ENCODE measurements around the gene SIM2.

SIM2 gene

DNA sequence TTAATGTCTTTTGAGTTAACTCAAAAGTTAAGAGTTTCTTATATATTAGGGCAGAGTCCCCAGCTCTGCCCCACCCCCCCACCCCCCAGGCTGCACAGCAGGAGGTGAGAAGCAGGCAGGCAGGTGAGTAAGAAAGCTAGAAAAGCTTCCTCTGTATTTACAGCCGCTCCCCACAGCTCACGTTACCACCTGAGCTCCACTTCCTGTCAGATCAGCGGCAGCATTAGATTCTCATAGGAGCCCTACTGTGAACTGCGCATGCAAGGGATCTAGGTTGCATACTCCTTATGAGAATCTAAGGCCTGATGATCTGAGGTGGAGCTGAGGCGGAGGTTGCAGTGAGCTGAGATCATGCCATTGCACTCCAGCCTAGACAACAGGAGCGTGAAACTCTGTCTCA lies 81.9 kb downstream of the SIM2 start:
- no peaks in the 10 kb centered on the region for H3K27me3 ChIP-seq (ENCODE audit: low read depth, low read length)
- no peaks in the 10 kb centered on the region for H3K9me3 ChIP-seq (ENCODE audit: control insufficient read depth in 1 of 2, low read length in 2 of 2)
- H3K4me1 ChIP-seq (ENCODE audit: control insufficient read depth in 1 of 2, insufficient read depth in 2 of 2, low read length in 2 of 2): no peaks in the 10 kb centered on the region
- no peak overlapping the region for H3K4me3 ChIP-seq (ENCODE audit: low read depth in 1 of 2, low read length in 2 of 2)
- no peaks in the 10 kb centered on the region for H3K36me3 ChIP-seq (ENCODE audit: control insufficient read depth in 1 of 2, insufficient read depth in 2 of 2, low read length in 2 of 2)
- H3K27ac ChIP-seq (ENCODE audit: low read length): no peak overlapping the region

- Histone ChIP-seq H3K4me3 (ENCODE audit: low read depth in 1 of 2, low read length in 2 of 2) (no peak overlapping the region), H3K4me1 (ENCODE audit: control insufficient read depth in 1 of 2, insufficient read depth in 2 of 2, low read length in 2 of 2) (no peaks in the 10 kb centered on the region), H3K27ac (ENCODE audit: low read length) (no peak overlapping the region), H3K9me3 (ENCODE audit: control insufficient read depth in 1 of 2, low read length in 2 of 2) (no peaks in the 10 kb centered on the region), H3K27me3 (ENCODE audit: low read depth, low read length) (no peaks in the 10 kb centered on the region), H3K36me3 (ENCODE audit: control insufficient read depth in 1 of 2, insufficient read depth in 2 of 2, low read length in 2 of 2) (no peaks in the 10 kb centered on the region)
These were observed 84.9 kb downstream of the SIM2 start for GRCh38 chr21:36783612-36784374.

DNA sequence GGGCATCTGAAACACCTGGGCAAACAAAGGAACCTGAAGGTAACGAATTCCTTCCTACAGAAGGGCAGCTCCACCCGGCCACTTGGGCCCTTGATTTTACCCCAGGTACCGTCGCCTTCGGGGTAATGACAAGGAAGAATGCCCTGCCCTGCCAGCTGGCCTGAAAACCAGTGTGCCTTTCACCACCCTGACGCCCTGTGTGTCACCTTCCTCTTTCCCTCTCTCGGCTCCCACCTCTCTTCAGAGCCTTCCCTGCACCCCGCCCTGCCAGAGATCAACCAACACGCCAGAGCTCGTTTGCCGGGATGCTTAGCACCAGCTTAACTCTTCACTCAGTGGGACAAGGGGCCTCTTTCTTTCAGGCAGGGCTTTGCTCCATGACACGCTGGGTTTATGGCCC lies 86.0 kb downstream of the SIM2 start:
- H3K27ac ChIP-seq (ENCODE audit: low read length): no peak overlapping the region
- H3K27me3 ChIP-seq (ENCODE audit: low read depth, low read length): no peaks in the 10 kb centered on the region
- no peaks in the 10 kb centered on the region for H3K4me1 ChIP-seq (ENCODE audit: control insufficient read depth in 1 of 2, insufficient read depth in 2 of 2, low read length in 2 of 2)
- H3K4me3 ChIP-seq (ENCODE audit: low read depth in 1 of 2, low read length in 2 of 2): no peak overlapping the region
- H3K36me3 ChIP-seq (ENCODE audit: control insufficient read depth in 1 of 2, insufficient read depth in 2 of 2, low read length in 2 of 2): no peaks in the 10 kb centered on the region
- no peaks in the 10 kb centered on the region for H3K9me3 ChIP-seq (ENCODE audit: control insufficient read depth in 1 of 2, low read length in 2 of 2)

DNA sequence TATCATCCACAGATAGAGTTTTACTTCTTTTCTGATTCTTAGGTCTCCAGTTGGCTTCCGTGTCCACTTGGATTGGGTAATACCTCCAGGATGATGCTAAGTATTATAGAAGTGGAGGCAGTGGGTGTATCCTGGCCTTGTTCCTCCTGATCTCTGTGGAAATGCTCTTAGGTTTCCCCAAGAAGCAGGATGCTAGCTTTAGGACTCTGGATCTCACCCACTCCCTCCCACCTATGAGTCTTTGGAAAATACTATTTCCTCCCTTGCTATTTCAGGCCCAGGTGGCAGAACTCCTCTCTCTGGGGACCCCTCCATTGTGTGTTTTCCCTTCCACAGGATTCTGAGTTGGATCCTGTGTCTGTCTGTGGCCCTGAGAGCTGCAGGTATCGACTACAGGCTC lies 86.7 kb downstream of the SIM2 start:
- Histone ChIP-seq H3K27ac (ENCODE audit: low read length) (no peak overlapping the region), H3K4me3 (ENCODE audit: low read depth in 1 of 2, low read length in 2 of 2) (no peak overlapping the region), H3K27me3 (ENCODE audit: low read depth, low read length) (no peaks in the 10 kb centered on the region), H3K4me1 (ENCODE audit: control insufficient read depth in 1 of 2, insufficient read depth in 2 of 2, low read length in 2 of 2) (no peaks in the 10 kb centered on the region), H3K36me3 (ENCODE audit: control insufficient read depth in 1 of 2, insufficient read depth in 2 of 2, low read length in 2 of 2) (no peaks in the 10 kb centered on the region), H3K9me3 (ENCODE audit: control insufficient read depth in 1 of 2, low read length in 2 of 2) (no peaks in the 10 kb centered on the region)

DNA sequence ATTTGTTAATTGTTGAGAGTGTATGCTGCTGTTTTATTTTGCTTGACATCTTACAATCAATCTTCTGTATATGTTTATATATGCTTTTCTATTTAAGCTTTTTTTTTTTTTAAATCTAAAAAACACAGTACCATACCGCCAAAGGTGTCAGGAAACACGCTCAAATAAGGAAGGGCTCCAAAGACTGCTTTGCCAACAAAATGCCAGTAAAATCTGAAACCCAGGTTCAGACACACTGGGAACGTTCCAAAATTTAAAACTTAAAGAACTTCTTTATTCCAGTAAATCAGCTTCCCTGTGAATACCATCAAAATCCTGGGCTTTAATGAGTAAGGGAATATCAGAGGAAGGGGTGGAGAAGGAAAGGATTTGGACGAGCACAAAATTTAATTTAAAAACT lies 87.3 kb downstream of the SIM2 start:
- no peak overlapping the region for H3K4me3 ChIP-seq (ENCODE audit: low read depth in 1 of 2, low read length in 2 of 2)
- H3K36me3 ChIP-seq (ENCODE audit: control insufficient read depth in 1 of 2, insufficient read depth in 2 of 2, low read length in 2 of 2): no peaks in the 10 kb centered on the region
- H3K27me3 ChIP-seq (ENCODE audit: low read depth, low read length): no peaks in the 10 kb centered on the region
- no peaks in the 10 kb centered on the region for H3K9me3 ChIP-seq (ENCODE audit: control insufficient read depth in 1 of 2, low read length in 2 of 2)
- H3K4me1 ChIP-seq (ENCODE audit: control insufficient read depth in 1 of 2, insufficient read depth in 2 of 2, low read length in 2 of 2): no peaks in the 10 kb centered on the region
- H3K27ac ChIP-seq (ENCODE audit: low read length): no peak overlapping the region

- Histone ChIP-seq H3K27me3 (ENCODE audit: low read depth, low read length) (no peaks in the 10 kb centered on the region), H3K4me1 (ENCODE audit: control insufficient read depth in 1 of 2, insufficient read depth in 2 of 2, low read length in 2 of 2) (no peaks in the 10 kb centered on the region), H3K27ac (ENCODE audit: low read length) (no peak overlapping the region), H3K36me3 (ENCODE audit: control insufficient read depth in 1 of 2, insufficient read depth in 2 of 2, low read length in 2 of 2) (no peaks in the 10 kb centered on the region), H3K9me3 (ENCODE audit: control insufficient read depth in 1 of 2, low read length in 2 of 2) (no peaks in the 10 kb centered on the region), H3K4me3 (ENCODE audit: low read depth in 1 of 2, low read length in 2 of 2) (peak overlapping the region in 1 of 2 donors; percentile 31)
These were observed 89.3 kb downstream of the SIM2 start for GRCh38 chr21:36788120-36788638.

DNA sequence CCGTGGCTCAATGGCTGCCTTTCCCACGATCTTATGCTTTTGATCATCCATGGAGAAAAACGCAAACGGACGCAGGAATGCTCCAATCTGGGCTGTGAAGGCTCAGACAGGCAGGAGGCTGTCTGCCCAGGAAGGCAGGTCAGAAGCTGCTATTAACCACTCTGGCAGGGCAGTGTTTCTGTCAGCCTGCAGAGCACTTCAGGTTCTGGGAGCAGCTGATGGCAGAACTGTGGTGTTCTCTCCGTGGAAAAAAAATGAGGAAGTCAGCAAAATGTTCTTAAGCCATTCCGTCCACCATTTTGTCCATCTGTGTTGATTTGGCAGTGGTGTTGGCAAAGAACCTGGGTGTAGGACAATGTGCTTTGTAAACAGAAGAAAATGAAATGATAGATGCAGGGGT lies 91.7 kb downstream of the SIM2 start:
- H3K36me3 ChIP-seq (ENCODE audit: control insufficient read depth in 1 of 2, insufficient read depth in 2 of 2, low read length in 2 of 2): no peaks in the 10 kb centered on the region
- H3K27ac ChIP-seq (ENCODE audit: low read length): no peak overlapping the region
- no peaks in the 10 kb centered on the region for H3K4me1 ChIP-seq (ENCODE audit: control insufficient read depth in 1 of 2, insufficient read depth in 2 of 2, low read length in 2 of 2)
- no peaks in the 10 kb centered on the region for H3K9me3 ChIP-seq (ENCODE audit: control insufficient read depth in 1 of 2, low read length in 2 of 2)
- no peaks in the 10 kb centered on the region for H3K27me3 ChIP-seq (ENCODE audit: low read depth, low read length)
- H3K4me3 ChIP-seq (ENCODE audit: low read depth in 1 of 2, low read length in 2 of 2): peak overlapping the region in 1 of 2 donors; percentile 27

GRCh38 chr21:36791180-36791579 lies 92.3 kb downstream of the SIM2 start:
- no peaks in the 10 kb centered on the region for H3K9me3 ChIP-seq (ENCODE audit: control insufficient read depth in 1 of 2, low read length in 2 of 2)
- no peaks in the 10 kb centered on the region for H3K27me3 ChIP-seq (ENCODE audit: low read depth, low read length)
- H3K4me1 ChIP-seq (ENCODE audit: control insufficient read depth in 1 of 2, insufficient read depth in 2 of 2, low read length in 2 of 2): no peaks in the 10 kb centered on the region
- H3K36me3 ChIP-seq (ENCODE audit: control insufficient read depth in 1 of 2, insufficient read depth in 2 of 2, low read length in 2 of 2): no peaks in the 10 kb centered on the region
- H3K4me3 ChIP-seq (ENCODE audit: low read depth in 1 of 2, low read length in 2 of 2): no peak overlapping the region
- no peak overlapping the region for H3K27ac ChIP-seq (ENCODE audit: low read length)

- Histone ChIP-seq H3K4me1 (ENCODE audit: control insufficient read depth in 1 of 2, insufficient read depth in 2 of 2, low read length in 2 of 2) (no peaks in the 10 kb centered on the region), H3K27ac (ENCODE audit: low read length) (no peak overlapping the region), H3K36me3 (ENCODE audit: control insufficient read depth in 1 of 2, insufficient read depth in 2 of 2, low read length in 2 of 2) (no peaks in the 10 kb centered on the region), H3K4me3 (ENCODE audit: low read depth in 1 of 2, low read length in 2 of 2) (no peak overlapping the region), H3K9me3 (ENCODE audit: control insufficient read depth in 1 of 2, low read length in 2 of 2) (no peaks in the 10 kb centered on the region), H3K27me3 (ENCODE audit: low read depth, low read length) (no peaks in the 10 kb centered on the region)
These were observed 93.0 kb downstream of the SIM2 start for GRCh38 chr21:36791695-36792470.

DNA sequence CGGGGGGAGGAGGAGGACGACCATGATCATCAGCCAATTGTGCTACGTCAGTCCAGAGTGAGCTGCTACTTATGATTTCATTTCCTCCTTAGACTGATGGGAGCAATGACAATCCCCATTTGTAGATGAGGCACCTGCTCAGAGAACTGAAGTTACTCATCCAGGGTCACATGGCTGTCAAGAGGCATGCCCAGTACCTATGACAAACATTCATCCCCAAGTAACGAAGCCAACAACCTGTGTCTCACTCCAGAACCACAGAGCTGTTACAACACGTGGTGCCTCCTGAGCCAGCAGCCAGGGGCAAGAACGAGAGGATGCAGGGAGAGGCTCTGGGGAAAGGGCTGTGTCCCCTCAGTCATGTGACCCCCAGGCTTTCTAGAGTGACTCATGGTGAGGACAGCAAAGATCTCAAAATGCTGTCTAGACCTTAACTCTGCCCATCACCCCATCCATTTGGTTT lies 93.6 kb downstream of the SIM2 start:
- Histone ChIP-seq H3K9me3 (ENCODE audit: control insufficient read depth in 1 of 2, low read length in 2 of 2) (peaks cover 0 to 2% of the 10 kb centered on the region in 2 donors), H3K4me3 (ENCODE audit: low read depth in 1 of 2, low read length in 2 of 2) (no peak overlapping the region), H3K36me3 (ENCODE audit: control insufficient read depth in 1 of 2, insufficient read depth in 2 of 2, low read length in 2 of 2) (no peaks in the 10 kb centered on the region), H3K27ac (ENCODE audit: low read length) (no peak overlapping the region), H3K4me1 (ENCODE audit: control insufficient read depth in 1 of 2, insufficient read depth in 2 of 2, low read length in 2 of 2) (no peaks in the 10 kb centered on the region), H3K27me3 (ENCODE audit: low read depth, low read length) (no peaks in the 10 kb centered on the region)

- H3K4me3 ChIP-seq (ENCODE audit: low read depth in 1 of 2, low read length in 2 of 2): no peak overlapping the region
- peaks cover 0 to 10% of the 10 kb centered on the region in 2 donors for H3K9me3 ChIP-seq (ENCODE audit: control insufficient read depth in 1 of 2, low read length in 2 of 2)
- no peaks in the 10 kb centered on the region for H3K4me1 ChIP-seq (ENCODE audit: control insufficient read depth in 1 of 2, insufficient read depth in 2 of 2, low read length in 2 of 2)
- H3K27ac ChIP-seq (ENCODE audit: low read length): no peak overlapping the region
- no peaks in the 10 kb centered on the region for H3K27me3 ChIP-seq (ENCODE audit: low read depth, low read length)
- H3K36me3 ChIP-seq (ENCODE audit: control insufficient read depth in 1 of 2, insufficient read depth in 2 of 2, low read length in 2 of 2): no peaks in the 10 kb centered on the region
These were observed 97.2 kb downstream of the SIM2 start for GRCh38 chr21:36796070-36796469.

Data from muscle layer of duodenum (tissue), 2 donors.